GM12878 (cell line): ENCODE measurements around the gene SH2B2. TPM values are rescaled to one million over a fixed set of nuclear protein-coding genes. Genes with fewer than 3 reads are reported as not detected.
A peak's percentile ranks its signal among the peaks of the same experiment; 100 is the strongest.

ENCODE experiments used
- BCL11A ChIP-seq: IDR thresholded peaks from 2 replicates; pipeline ENCODE4 v1.6.1; 2011; ENCODE audit warnings: low read depth, low read length
- CBFB ChIP-seq: IDR thresholded peaks from 2 replicates; pipeline ENCODE4 v1.6.1; 2016; ENCODE audit warnings: antibody characterized with exemption, low read depth
- CHD2 ChIP-seq: IDR thresholded peaks from 2 replicates; pipeline ENCODE4 v1.6.1; 2011; ENCODE audit warnings: low read depth, low read length, improper control_type of control experiment, borderline replicate concordance
- CHD4 ChIP-seq: fragments of 200-600 bp; sonication (generic); IDR thresholded peaks from 2 replicates; pipeline ENCODE4 v1.6.1; 2016; ENCODE audit warnings: mild to moderate bottlenecking
- GATAD2B ChIP-seq: fragments of 450-650 bp; conservative IDR thresholded peaks from 2 replicates; pipeline ENCODE4 v1.6.1; 2017; ENCODE audit warnings: low read depth, mild to moderate bottlenecking, moderate library complexity
- IKZF1 ChIP-seq: fragments of 450-650 bp; conservative IDR thresholded peaks from 2 replicates; pipeline ENCODE4 v1.6.1; 2017; ENCODE audit warnings: antibody characterized with exemption, mild to moderate bottlenecking
- IKZF2 ChIP-seq, 2 experiments: fragments of 450-650 bp; IDR thresholded peaks; 2 replicates each; pipeline ENCODE4 v1.6.1; 2017; ENCODE audit warnings: mild to moderate bottlenecking in 2 of 2, moderate library complexity in 2 of 2
- IRF4 ChIP-seq: IDR thresholded peaks from 2 replicates; pipeline ENCODE4 v1.6.1; 2011; ENCODE audit warnings: low read depth, low read length
- MEF2B ChIP-seq: fragments of 450-650 bp; IDR thresholded peaks from 2 replicates; pipeline ENCODE4 v1.6.1; 2018; ENCODE audit warnings: mild to moderate bottlenecking, moderate library complexity; ENCODE audit not compliant: partially characterized antibody, poor library complexity, severe bottlenecking
- NFYB ChIP-seq: IDR thresholded peaks from 2 replicates; pipeline ENCODE4 v1.6.1; 2011; ENCODE audit warnings: low read depth, mild to moderate bottlenecking, low read length, improper control_type of control experiment, moderate library complexity; ENCODE audit not compliant: insufficient read depth
- NR2C1 ChIP-seq: fragments of 450-650 bp; IDR thresholded peaks from 2 replicates; pipeline ENCODE4 v1.6.1; 2017; ENCODE audit warnings: antibody characterized with exemption, mild to moderate bottlenecking, moderate library complexity
- NR2F1 ChIP-seq: fragments of 450-650 bp; conservative IDR thresholded peaks from 2 replicates; pipeline ENCODE4 v1.6.1; 2017; ENCODE audit warnings: mild to moderate bottlenecking
- PML ChIP-seq: IDR thresholded peaks from 2 replicates; pipeline ENCODE4 v1.6.1; 2012; ENCODE audit warnings: low read length, inconsistent platforms
- POLR2A ChIP-seq: IDR thresholded peaks from 2 replicates; pipeline ENCODE4 v1.6.1; 2011; ENCODE audit warnings: low read depth, mild to moderate bottlenecking, low read length
- RAD21 ChIP-seq: IDR thresholded peaks from 2 replicates; pipeline ENCODE4 v1.6.1; 2011; ENCODE audit warnings: mild to moderate bottlenecking, low read depth, low read length, moderate library complexity; ENCODE audit not compliant: insufficient read depth
- RB1 ChIP-seq: fragments of 450-650 bp; formaldehyde crosslinking; IDR thresholded peaks from 2 replicates; pipeline ENCODE4 v1.6.1; 2017; ENCODE audit warnings: mild to moderate bottlenecking, borderline replicate concordance
- SREBF1 ChIP-seq: IDR thresholded peaks from 2 replicates; pipeline ENCODE4 v1.6.1; 2012; ENCODE audit warnings: mild to moderate bottlenecking, low read length
- SRF ChIP-seq, 2 experiments: IDR thresholded peaks; 2 replicates each; pipeline ENCODE4 v1.6.1; 2011; ENCODE audit warnings: low read depth in 2 of 2, low read length in 2 of 2, mild to moderate bottlenecking in 1 of 2, moderate library complexity in 1 of 2
- TARDBP ChIP-seq: IDR thresholded peaks from 2 replicates; pipeline ENCODE4 v1.6.1; 2016; ENCODE audit warnings: borderline replicate concordance
- TCF3 ChIP-seq: IDR thresholded peaks from 2 replicates; pipeline ENCODE4 v1.6.1; 2012; ENCODE audit warnings: low read depth, mild to moderate bottlenecking, low read length, borderline replicate concordance; ENCODE audit not compliant: insufficient read depth
- polyA plus RNA-seq, 11 experiments: library from polyadenylated mRNA; depleted of rRNA in 4 of 11; unstranded in 6 of 11; stranded (reverse) in 5 of 11; fragments of >200 nt; fragmentation: Nextera tagmentation in 4 of 11; fragmentation: Illumina TruSeq in 1 of 11; extraction: Ambion mirVana in 4 of 11; extraction: Trizol in 1 of 11; gene quantifications; 1 replicate in 1 of 11; 2 replicates in 10 of 11; pipeline versions ENCODE4 v1.2.1 to v1.2.3, GENCODE V29; 2011 to 2016; ENCODE audit warnings: inconsistent platforms in 2 of 11, missing spikeins in 2 of 11, low read depth in 1 of 11
- total RNA-seq, 4 experiments: library from RNA; depleted of rRNA in 3 of 4; stranded (reverse); fragments of >200 nt in 3 of 4; fragmentation: Illumina TruSeq in 1 of 4; extraction: Trizol in 1 of 4; gene quantifications; 2 replicates each; pipeline versions ENCODE4 v1.2.1 to v1.2.3, GENCODE V29; 2013 to 2021
- TF ChIP-seq, protein P1 (sequence below): IDR thresholded peaks from 2 replicates; pipeline ENCODE4 v1.6.1; 2012; ENCODE audit warnings: mild to moderate bottlenecking, low read depth, low read length
- TF ChIP-seq, protein P2 (sequence below): fragments of 450-650 bp; IDR thresholded peaks from 2 replicates; pipeline ENCODE4 v1.6.1; 2016; ENCODE audit warnings: mild to moderate bottlenecking
- TF ChIP-seq, protein P3 (sequence below): IDR thresholded peaks from 2 replicates; pipeline ENCODE4 v1.6.1; 2011; ENCODE audit warnings: low read depth, mild to moderate bottlenecking, low read length, moderate library complexity, borderline replicate concordance; ENCODE audit errors: extremely low read depth
- TF ChIP-seq, protein P4 (sequence below): fragments of 450-650 bp; IDR thresholded peaks from 2 replicates; pipeline ENCODE4 v1.6.1; 2017; ENCODE audit warnings: mild to moderate bottlenecking, low read depth, inconsistent platforms; ENCODE audit not compliant: poor library complexity, severe bottlenecking

The SH2B2 gene
- total and polyA plus RNA-seq, 10 of the 15 experiments (the other 5 are each of a cell fraction or from before 2014, with no cell fraction given) = 0.13 to 55.1 (median 7.4) TPM; not detected in 1

DNA sequence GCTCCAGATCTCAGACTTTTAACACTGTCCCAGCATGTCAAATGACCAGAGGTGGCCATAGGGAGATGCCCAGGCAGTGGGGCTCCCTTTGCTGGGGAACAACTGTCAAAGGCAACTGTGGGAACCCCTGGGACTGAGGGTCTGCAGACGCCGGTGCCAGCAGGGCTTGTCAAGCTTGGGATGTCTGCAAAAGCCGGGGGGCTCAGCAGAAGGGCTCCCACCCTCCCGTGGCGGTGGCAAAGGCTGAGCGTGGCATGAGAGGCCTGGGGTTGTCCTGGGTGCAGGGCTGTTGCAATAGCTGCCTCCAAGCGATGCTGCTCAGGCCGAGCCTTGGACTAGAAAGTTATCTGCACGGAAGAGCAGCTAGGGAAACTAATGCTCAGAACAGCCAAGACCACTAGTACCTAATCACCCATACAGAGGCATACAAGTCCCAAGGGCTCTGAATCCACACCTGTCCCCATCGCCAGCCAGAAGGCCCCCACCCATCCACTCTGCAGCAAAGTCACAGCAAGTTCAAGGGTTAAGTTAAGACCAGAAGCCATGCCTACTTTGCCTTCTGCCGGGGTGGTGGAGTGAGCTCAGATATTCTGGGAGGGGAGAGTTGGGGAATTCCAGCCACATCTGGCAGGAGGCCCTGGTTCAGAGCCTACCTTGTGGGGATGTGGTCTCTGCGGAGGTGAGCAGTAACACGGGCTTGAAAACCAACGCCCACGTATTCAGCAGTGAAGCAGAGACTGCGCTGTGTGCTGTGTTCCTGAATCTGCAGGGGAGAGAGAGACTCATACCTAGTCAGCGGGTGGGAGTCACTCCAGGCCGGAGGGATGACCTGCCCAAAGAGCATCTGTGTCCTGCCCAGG lies 4.6 kb downstream of the SH2B2 start (continued):
- TF ChIP-seq BCL11A = peak; percentile 35; the same call in 1 of the 2 replicates
- 0 out of 2 replicates have a peak, but pooled peaks have one; percentile 40 for TF ChIP-seq IRF4
- TF ChIP-seq, protein P1, sequence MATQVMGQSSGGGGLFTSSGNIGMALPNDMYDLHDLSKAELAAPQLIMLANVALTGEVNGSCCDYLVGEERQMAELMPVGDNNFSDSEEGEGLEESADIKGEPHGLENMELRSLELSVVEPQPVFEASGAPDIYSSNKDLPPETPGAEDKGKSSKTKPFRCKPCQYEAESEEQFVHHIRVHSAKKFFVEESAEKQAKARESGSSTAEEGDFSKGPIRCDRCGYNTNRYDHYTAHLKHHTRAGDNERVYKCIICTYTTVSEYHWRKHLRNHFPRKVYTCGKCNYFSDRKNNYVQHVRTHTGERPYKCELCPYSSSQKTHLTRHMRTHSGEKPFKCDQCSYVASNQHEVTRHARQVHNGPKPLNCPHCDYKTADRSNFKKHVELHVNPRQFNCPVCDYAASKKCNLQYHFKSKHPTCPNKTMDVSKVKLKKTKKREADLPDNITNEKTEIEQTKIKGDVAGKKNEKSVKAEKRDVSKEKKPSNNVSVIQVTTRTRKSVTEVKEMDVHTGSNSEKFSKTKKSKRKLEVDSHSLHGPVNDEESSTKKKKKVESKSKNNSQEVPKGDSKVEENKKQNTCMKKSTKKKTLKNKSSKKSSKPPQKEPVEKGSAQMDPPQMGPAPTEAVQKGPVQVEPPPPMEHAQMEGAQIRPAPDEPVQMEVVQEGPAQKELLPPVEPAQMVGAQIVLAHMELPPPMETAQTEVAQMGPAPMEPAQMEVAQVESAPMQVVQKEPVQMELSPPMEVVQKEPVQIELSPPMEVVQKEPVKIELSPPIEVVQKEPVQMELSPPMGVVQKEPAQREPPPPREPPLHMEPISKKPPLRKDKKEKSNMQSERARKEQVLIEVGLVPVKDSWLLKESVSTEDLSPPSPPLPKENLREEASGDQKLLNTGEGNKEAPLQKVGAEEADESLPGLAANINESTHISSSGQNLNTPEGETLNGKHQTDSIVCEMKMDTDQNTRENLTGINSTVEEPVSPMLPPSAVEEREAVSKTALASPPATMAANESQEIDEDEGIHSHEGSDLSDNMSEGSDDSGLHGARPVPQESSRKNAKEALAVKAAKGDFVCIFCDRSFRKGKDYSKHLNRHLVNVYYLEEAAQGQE = no peak
- no peak for TF ChIP-seq RAD21
- no peak for TF ChIP-seq CHD4
- no peak for TF ChIP-seq NFYB
- peak; percentile 85 for TF ChIP-seq CBFB
- no peak for TF ChIP-seq SRF (IDR thresholded peaks at IDR 0.05; ENCODE audit: low read depth in 2 of 2, low read length in 2 of 2)
- peak; percentile 48; the same call in 1 of the 2 replicates for TF ChIP-seq POLR2A
- TF ChIP-seq TCF3 = peak; percentile 59; the same call in 1 of the 2 replicates
- peak; percentile 75 to 80 for TF ChIP-seq IKZF2 (IDR thresholded peaks at IDR 0.05)
- no peak for TF ChIP-seq CHD2
- TF ChIP-seq, protein P2, sequence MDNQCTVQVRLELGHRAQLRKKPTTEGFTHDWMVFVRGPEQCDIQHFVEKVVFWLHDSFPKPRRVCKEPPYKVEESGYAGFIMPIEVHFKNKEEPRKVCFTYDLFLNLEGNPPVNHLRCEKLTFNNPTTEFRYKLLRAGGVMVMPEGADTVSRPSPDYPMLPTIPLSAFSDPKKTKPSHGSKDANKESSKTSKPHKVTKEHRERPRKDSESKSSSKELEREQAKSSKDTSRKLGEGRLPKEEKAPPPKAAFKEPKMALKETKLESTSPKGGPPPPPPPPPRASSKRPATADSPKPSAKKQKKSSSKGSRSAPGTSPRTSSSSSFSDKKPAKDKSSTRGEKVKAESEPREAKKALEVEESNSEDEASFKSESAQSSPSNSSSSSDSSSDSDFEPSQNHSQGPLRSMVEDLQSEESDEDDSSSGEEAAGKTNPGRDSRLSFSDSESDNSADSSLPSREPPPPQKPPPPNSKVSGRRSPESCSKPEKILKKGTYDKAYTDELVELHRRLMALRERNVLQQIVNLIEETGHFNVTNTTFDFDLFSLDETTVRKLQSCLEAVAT = 0 out of 2 replicates have a peak, but pooled peaks have one; percentile 32
- TF ChIP-seq, protein P3, sequence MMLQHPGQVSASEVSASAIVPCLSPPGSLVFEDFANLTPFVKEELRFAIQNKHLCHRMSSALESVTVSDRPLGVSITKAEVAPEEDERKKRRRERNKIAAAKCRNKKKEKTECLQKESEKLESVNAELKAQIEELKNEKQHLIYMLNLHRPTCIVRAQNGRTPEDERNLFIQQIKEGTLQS = no peak
- peak; percentile 78 for TF ChIP-seq MEF2B
- peak; percentile 64 for TF ChIP-seq NR2C1
- TF ChIP-seq PML = no peak
- TF ChIP-seq IKZF1 = peak; percentile 88
- peak; percentile 75 for TF ChIP-seq NR2F1
- no peak for TF ChIP-seq SREBF1
- TF ChIP-seq GATAD2B = peak; percentile 62; the same call in 1 of the 2 replicates
- peak; percentile 50; the same call in 1 of the 2 replicates for TF ChIP-seq TARDBP
- no peak for TF ChIP-seq RB1
- TF ChIP-seq, protein P4, sequence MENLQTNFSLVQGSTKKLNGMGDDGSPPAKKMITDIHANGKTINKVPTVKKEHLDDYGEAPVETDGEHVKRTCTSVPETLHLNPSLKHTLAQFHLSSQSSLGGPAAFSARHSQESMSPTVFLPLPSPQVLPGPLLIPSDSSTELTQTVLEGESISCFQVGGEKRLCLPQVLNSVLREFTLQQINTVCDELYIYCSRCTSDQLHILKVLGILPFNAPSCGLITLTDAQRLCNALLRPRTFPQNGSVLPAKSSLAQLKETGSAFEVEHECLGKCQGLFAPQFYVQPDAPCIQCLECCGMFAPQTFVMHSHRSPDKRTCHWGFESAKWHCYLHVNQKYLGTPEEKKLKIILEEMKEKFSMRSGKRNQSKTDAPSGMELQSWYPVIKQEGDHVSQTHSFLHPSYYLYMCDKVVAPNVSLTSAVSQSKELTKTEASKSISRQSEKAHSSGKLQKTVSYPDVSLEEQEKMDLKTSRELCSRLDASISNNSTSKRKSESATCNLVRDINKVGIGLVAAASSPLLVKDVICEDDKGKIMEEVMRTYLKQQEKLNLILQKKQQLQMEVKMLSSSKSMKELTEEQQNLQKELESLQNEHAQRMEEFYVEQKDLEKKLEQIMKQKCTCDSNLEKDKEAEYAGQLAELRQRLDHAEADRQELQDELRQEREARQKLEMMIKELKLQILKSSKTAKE = peak; percentile 40
